Calu3 (cell line): ENCODE measurements around the gene GRIA3. TPM values are rescaled to one million over a fixed set of nuclear protein-coding genes. Genes with fewer than 3 reads are reported as not detected.

Source experiments
- BruUV-seq: library from RNA; stranded (reverse); fragments of 400-500 nt; replicated peaks from 2 replicates; lab custom pipeline; 2021; lab: Mats Ljungman, UMichigan
- CTCF ChIA-PET: fragments of 300-600 bp; sonication (Branson Sonifier 250); formaldehyde crosslinking; loops from one replicate; lab custom pipeline; 2022; ENCODE audit warnings: antibody characterized with exemption; lab: Charles Lee
- DNase-seq: peaks from one replicate; pipeline ENCODE4 v3.0.0; 2022
- H3K27ac Mint-ChIP-seq: one replicate; pipeline ENCODE4 v1.8.0; 2022; ENCODE audit warnings: mixed read lengths; ENCODE audit not compliant: unreplicated experiment
- H3K27me3 Mint-ChIP-seq: one replicate; pipeline ENCODE4 v1.8.0; 2022; ENCODE audit warnings: mixed read lengths; ENCODE audit not compliant: unreplicated experiment
- H3K36me3 Mint-ChIP-seq: one replicate; pipeline ENCODE4 v1.8.0; 2022; ENCODE audit warnings: mild to moderate bottlenecking, moderate library complexity, mixed read lengths; ENCODE audit not compliant: insufficient read depth, unreplicated experiment
- H3K4me1 Mint-ChIP-seq: one replicate; pipeline ENCODE4 v1.8.0; 2022; ENCODE audit warnings: mild to moderate bottlenecking, low read depth, mixed read lengths; ENCODE audit not compliant: unreplicated experiment
- H3K4me3 Mint-ChIP-seq: one replicate; pipeline ENCODE4 v1.8.0; 2022; ENCODE audit warnings: mild to moderate bottlenecking, low read depth, moderate library complexity, mixed read lengths; ENCODE audit not compliant: unreplicated experiment
- H3K9me3 Mint-ChIP-seq: one replicate; pipeline ENCODE4 v1.8.0; 2022; ENCODE audit warnings: low read depth, mixed read lengths; ENCODE audit not compliant: unreplicated experiment
- intact Hi-C: fragments of 100-400 bp; cut with micrococcal nuclease; formaldehyde crosslinking; loops from one replicate; pipeline ENCODE4 v1.10.0; 2022; ENCODE audit not compliant: unreplicated experiment
- total RNA-seq: library from RNA; stranded (reverse); gene quantifications from 2 replicates; pipeline ENCODE4 v1.2.3, GENCODE V29; 2022
- TF ChIP-seq, protein P1 (sequence below): fragments of 200-600 bp; IDR thresholded peaks from one replicate; pipeline ENCODE4 v1.8.0; 2022; ENCODE audit warnings: antibody characterized with exemption; ENCODE audit not compliant: unreplicated experiment

Gene GRIA3
- total RNA-seq, 1 experiment from 2014 or later: not detected

DNA sequence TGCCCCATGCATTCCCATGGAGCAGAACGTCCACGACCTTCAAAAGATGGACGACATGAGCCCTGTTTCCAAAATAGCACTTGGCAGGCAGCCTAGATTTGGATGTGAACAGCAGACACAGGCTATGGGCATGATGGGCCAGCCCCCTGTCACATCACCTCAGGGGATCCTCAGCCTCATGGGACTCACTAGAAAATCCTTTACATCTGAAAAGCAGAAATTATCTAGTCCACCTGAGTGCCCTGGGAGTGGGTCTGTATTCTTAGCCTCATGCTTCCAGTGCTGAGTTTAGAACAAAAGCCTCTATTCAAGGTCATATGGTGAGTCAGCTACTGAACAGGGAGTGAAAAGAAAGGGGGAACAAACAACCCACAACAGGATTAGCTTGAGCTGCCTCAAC, 35.8 kb downstream of the GRIA3 start:
- intact Hi-C loops: no loop called here
- CTCF ChIA-PET: no interaction called here
- no peaks in the 10 kb centered on the region for H3K27me3 Mint-ChIP-seq
- H3K9me3 Mint-ChIP-seq: no peaks in the 10 kb centered on the region
- H3K27ac Mint-ChIP-seq: no peak overlapping the region
- peak; percentile 1 for DNase-seq
- TF ChIP-seq, protein P1, sequence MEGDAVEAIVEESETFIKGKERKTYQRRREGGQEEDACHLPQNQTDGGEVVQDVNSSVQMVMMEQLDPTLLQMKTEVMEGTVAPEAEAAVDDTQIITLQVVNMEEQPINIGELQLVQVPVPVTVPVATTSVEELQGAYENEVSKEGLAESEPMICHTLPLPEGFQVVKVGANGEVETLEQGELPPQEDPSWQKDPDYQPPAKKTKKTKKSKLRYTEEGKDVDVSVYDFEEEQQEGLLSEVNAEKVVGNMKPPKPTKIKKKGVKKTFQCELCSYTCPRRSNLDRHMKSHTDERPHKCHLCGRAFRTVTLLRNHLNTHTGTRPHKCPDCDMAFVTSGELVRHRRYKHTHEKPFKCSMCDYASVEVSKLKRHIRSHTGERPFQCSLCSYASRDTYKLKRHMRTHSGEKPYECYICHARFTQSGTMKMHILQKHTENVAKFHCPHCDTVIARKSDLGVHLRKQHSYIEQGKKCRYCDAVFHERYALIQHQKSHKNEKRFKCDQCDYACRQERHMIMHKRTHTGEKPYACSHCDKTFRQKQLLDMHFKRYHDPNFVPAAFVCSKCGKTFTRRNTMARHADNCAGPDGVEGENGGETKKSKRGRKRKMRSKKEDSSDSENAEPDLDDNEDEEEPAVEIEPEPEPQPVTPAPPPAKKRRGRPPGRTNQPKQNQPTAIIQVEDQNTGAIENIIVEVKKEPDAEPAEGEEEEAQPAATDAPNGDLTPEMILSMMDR: no peak
- H3K4me1 Mint-ChIP-seq: no peaks in the 10 kb centered on the region
- H3K36me3 Mint-ChIP-seq: no peaks in the 10 kb centered on the region
- BruUV-seq: no TSS peak
- no peak overlapping the region for H3K4me3 Mint-ChIP-seq

DNA sequence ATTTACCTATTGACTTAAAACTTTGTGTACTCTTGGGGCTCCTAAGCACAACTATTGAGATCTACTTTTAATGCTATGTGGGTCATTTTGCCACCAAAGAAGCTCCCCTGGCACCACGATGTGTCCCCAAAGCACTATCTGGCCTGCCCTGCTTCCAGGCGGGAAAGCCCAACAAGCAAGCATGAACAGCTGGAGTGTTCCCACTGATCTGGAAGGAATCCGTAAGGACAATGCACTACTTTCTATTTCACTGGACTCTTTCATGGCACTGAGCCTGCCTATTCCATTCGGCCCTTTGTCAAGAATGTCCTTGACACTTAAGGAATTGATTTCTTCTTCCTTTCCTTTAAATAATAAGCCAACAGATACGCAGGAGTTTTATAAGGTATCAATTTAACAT, 38.8 kb downstream of the GRIA3 start:
- no peaks in the 10 kb centered on the region for H3K27me3 Mint-ChIP-seq
- H3K36me3 Mint-ChIP-seq: no peaks in the 10 kb centered on the region
- TF ChIP-seq, protein P1: no peak
- BruUV-seq: no TSS peak
- H3K9me3 Mint-ChIP-seq: no peaks in the 10 kb centered on the region
- no peaks in the 10 kb centered on the region for H3K4me1 Mint-ChIP-seq
- no peak overlapping the region for H3K27ac Mint-ChIP-seq
- no peak for DNase-seq
- CTCF ChIA-PET: no interaction called here
- intact Hi-C loops: no loop called here
- no peak overlapping the region for H3K4me3 Mint-ChIP-seq

DNA sequence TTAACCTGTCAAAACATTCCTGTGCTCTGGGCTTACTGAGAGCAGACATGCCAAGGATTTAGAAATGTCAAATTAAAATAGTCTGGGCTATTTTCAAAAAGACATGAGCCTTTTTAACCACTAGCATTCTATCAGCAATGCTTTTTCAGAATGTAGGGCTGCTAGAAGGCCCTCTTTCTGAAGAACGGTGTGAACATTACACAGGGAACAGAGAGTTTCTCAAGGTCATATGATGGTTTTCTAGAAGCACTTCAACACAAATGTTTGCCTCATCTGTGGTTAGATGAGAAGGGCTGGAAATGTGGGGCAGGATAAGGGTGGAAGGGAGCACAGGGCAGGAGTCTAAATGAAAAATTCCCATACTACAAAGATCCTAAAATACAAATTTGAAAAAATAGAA, 39.3 kb downstream of the GRIA3 start:
- Mint-ChIP-seq H3K27ac (no peak overlapping the region), H3K4me3 (no peak overlapping the region), H3K27me3 (no peaks in the 10 kb centered on the region), H3K36me3 (no peaks in the 10 kb centered on the region), H3K9me3 (no peaks in the 10 kb centered on the region), H3K4me1 (no peaks in the 10 kb centered on the region)
- CTCF ChIA-PET: no interaction called here
- intact Hi-C loops: no loop called here
- DNase-seq: no peak
- no TSS peak for BruUV-seq
- TF ChIP-seq, protein P1: no peak

DNA sequence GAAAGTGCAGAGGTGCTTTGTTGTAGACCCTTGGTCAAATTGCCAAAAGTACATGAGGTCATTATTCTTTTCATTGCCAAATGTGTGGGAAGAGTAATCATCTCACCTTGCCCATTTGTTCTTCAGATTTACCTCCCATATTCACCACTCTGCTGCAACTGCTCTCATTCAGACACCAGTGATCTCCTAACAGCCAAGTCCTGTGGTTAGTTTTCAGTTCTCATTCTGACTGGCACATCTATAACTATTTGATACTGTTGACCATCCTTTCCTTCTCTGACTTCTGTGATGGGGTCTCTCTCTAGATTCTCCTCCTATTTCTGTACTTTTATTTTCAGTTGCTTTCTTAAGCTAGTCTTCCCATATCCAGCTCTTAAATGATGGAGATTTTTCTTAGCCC, 39.8 kb downstream of the GRIA3 start:
- Mint-ChIP-seq H3K36me3 (no peaks in the 10 kb centered on the region), H3K4me1 (no peaks in the 10 kb centered on the region), H3K27ac (no peak overlapping the region), H3K4me3 (no peak overlapping the region), H3K27me3 (no peaks in the 10 kb centered on the region), H3K9me3 (no peaks in the 10 kb centered on the region)
- DNase-seq: no peak
- intact Hi-C loops: no loop called here
- no TSS peak for BruUV-seq
- CTCF ChIA-PET: no interaction called here
- TF ChIP-seq, protein P1: no peak
